ENCODE data around the gene ZNF557. TPM values are rescaled to one million over a fixed set of nuclear protein-coding genes. Genes with fewer than 3 reads are reported as not detected.

The ZNF557 gene
- total RNA-seq, 2 experiments from 2014 or later: 16.5 to 16.7 TPM

Other genes with a start within 250 kb of the ZNF557 start
- gene ADGRE1, start 182.1 kb upstream of the ZNF557 start, total RNA-seq: under 1 TPM; 0.47 to 0.50 TPM
- not detected for gene MBD3L2B, start 48.3 kb upstream of the ZNF557 start, total RNA-seq
- not detected for gene MBD3L5, start 39.1 kb upstream of the ZNF557 start, total RNA-seq
- not detected for gene MBD3L4, start 29.5 kb upstream of the ZNF557 start, total RNA-seq
- not detected for gene MBD3L2, start 20.4 kb upstream of the ZNF557 start, total RNA-seq
- gene MBD3L3, start 11.0 kb upstream of the ZNF557 start, total RNA-seq: not detected
- 1 to 10 TPM in 1 of 2 experiments, under 1 TPM in 1; 0.42 to 1.1 TPM for gene INSR, start 224.7 kb downstream of the ZNF557 start, total RNA-seq

Data from activated CD8-positive, alpha-beta T cell treated with anti-CD3 and anti-CD28 coated beads, Interleukin-2, amount 10 ng/mL, durations not matched to agents 7 days and 5 days (primary cell).